Smooth muscle cell (in vitro differentiated cells): ENCODE data around the gene GTSE1. TPM values are rescaled to one million over a fixed set of nuclear protein-coding genes. Genes with fewer than 3 reads are reported as not detected.
"Not testable (repeated sequence)": the region's sequence is repeated elsewhere in the genome, so short reads cannot be mapped to it uniquely, and the experiment has no call there.

Experiments
- DNase-seq: peaks from one replicate; lab custom pipeline; 2025; ENCODE audit not compliant: unreplicated experiment; lab: John Stamatoyannopoulos, UW
- H2AFZ ChIP-seq: fragments of 200-600 bp; sonication (generic); 2 replicates; pipeline ENCODE4 v1.6.0; 2016; ENCODE audit warnings: antibody characterized with exemption, low read depth, mild to moderate bottlenecking
- H3F3A ChIP-seq: fragments of 200-600 bp; sonication (generic); 2 replicates; pipeline ENCODE4 v1.6.0; 2017; ENCODE audit warnings: antibody characterized with exemption, low read depth
- H3K27ac ChIP-seq: fragments of 200-600 bp; sonication (generic); 2 replicates; pipeline ENCODE4 v1.5.1; 2016; ENCODE audit warnings: low read depth, mild to moderate bottlenecking
- H3K27me3 ChIP-seq: fragments of 200-600 bp; sonication (generic); 2 replicates; pipeline ENCODE4 v1.6.1; 2016; ENCODE audit warnings: low read depth, mild to moderate bottlenecking
- H3K36me3 ChIP-seq: fragments of 200-600 bp; sonication (generic); 2 replicates; pipeline ENCODE4 v1.5.1; 2016; ENCODE audit warnings: low read depth
- H3K4me1 ChIP-seq: fragments of 200-600 bp; sonication (generic); 2 replicates; pipeline ENCODE4 v1.5.1; 2016; ENCODE audit warnings: low read depth
- H3K4me2 ChIP-seq: fragments of 200-600 bp; sonication (generic); 2 replicates; pipeline ENCODE4 v1.6.0; 2016; ENCODE audit warnings: mild to moderate bottlenecking
- H3K4me3 ChIP-seq: fragments of 200-600 bp; sonication (generic); 2 replicates; pipeline ENCODE4 v1.5.1; 2016; ENCODE audit warnings: mild to moderate bottlenecking
- H3K79me2 ChIP-seq: fragments of 200-600 bp; sonication (generic); 2 replicates; pipeline ENCODE4 v1.6.0; 2016; ENCODE audit warnings: low read depth, mild to moderate bottlenecking
- H3K9ac ChIP-seq: fragments of 200-600 bp; sonication (generic); 2 replicates; pipeline ENCODE4 v1.6.0; 2016; ENCODE audit warnings: low read depth
- H3K9me3 ChIP-seq: fragments of 200-600 bp; sonication (generic); replicated peaks from 2 replicates; pipeline ENCODE4 v1.5.1; 2016; ENCODE audit warnings: low read depth
- H4K20me1 ChIP-seq: fragments of 200-600 bp; sonication (generic); 2 replicates; pipeline ENCODE4 v1.6.0; 2016; ENCODE audit warnings: low read depth
- CTCF ChIP-seq: fragments of 200-600 bp; sonication (generic); IDR thresholded peaks from 2 replicates; pipeline ENCODE4 v1.5.1; 2017; ENCODE audit warnings: borderline replicate concordance, mild to moderate bottlenecking, antibody characterized with exemption; ENCODE audit not compliant: insufficient read depth, poor library complexity, severe bottlenecking
- WGBS: methylation state at CpG from one replicate; pipeline ENCODE4 v1.1.7; 2016; ENCODE audit warnings: low lambda C conversion rate; 5-methylcytosine and 5-hydroxymethylcytosine counted together
- polyA plus RNA-seq: library from polyadenylated mRNA; unstranded; fragments of >200 nt; fragmentation: Nextera tagmentation; extraction: Ambion mirVana; gene quantifications from 2 replicates; pipeline ENCODE4 v1.2.1, GENCODE V29; 2016
- total RNA-seq: library from RNA; depleted of rRNA; stranded (reverse); fragments of >200 nt; gene quantifications from 2 replicates; pipeline ENCODE4 v1.2.3, GENCODE V29; 2014

The GTSE1 gene
- total and polyA plus RNA-seq, 2 experiments from 2014 or later: 3.6 to 6.8 TPM

GRCh38 chr22:46262449-46263215, 34.0 kb upstream of the GTSE1 start:
- no peak overlapping the region for H3K27ac ChIP-seq
- no peak overlapping the region for H3K4me3 ChIP-seq
- H2AFZ ChIP-seq: no peak overlapping the region
- H3K9ac ChIP-seq: no peak overlapping the region
- no peaks in the 10 kb centered on the region for H3K36me3 ChIP-seq
- H3K9me3 ChIP-seq: no peaks in the 10 kb centered on the region
- peak overlapping the region; percentile 47 for H3K4me2 ChIP-seq
- H3K4me1 ChIP-seq: no peaks in the 10 kb centered on the region
- H3K79me2 ChIP-seq: no peaks in the 10 kb centered on the region
- peaks cover 36% of the 10 kb centered on the region for H3K27me3 ChIP-seq
- DNase-seq: no peak
- 25% methylated on average over 65 of the region's 109 CpGs for WGBS
- no peaks in the 10 kb centered on the region for H4K20me1 ChIP-seq
- TF ChIP-seq CTCF: peak; percentile 10
- H3F3A ChIP-seq: no peaks in the 10 kb centered on the region

- 41% methylated on average over 26 of the region's 30 CpGs for WGBS
- H3F3A ChIP-seq: no peaks in the 10 kb centered on the region
Measured at GRCh38 chr22:46263216-46263590, 33.5 kb upstream of the GTSE1 start, which contains the start of gene PKDREJ. Gene PKDREJ, minus strand, starts transcription at chr22:46263343. Its CDS starts 21 bp downstream, at chr22:46263322.

GRCh38 chr22:46264520-46264919, 32.1 kb upstream of the GTSE1 start:
- not testable (repeated sequence) for H4K20me1 ChIP-seq, H3K4me2 ChIP-seq, H3F3A ChIP-seq, H3K27ac ChIP-seq, H2AFZ ChIP-seq, H3K4me1 ChIP-seq, H3K4me3 ChIP-seq, H3K36me3 ChIP-seq, H3K9ac ChIP-seq, H3K9me3 ChIP-seq, H3K79me2 ChIP-seq, DNase-seq
- 95% methylated on average over 6 of the region's 6 CpGs for WGBS
- H3K27me3 ChIP-seq: peaks cover 36% of the 10 kb centered on the region

More at GRCh38 chr22:46263216-46263590, 33.5 kb upstream of the GTSE1 start, which contains the start of gene PKDREJ:
- Histone ChIP-seq H3K9me3 (no peaks in the 10 kb centered on the region), H3K79me2 (no peaks in the 10 kb centered on the region), H3K36me3 (no peaks in the 10 kb centered on the region), H3K27me3 (peaks cover 36% of the 10 kb centered on the region), H3K4me3 (no peak within 1 kb of the TSS), H3K4me2 (peak within 1 kb of the TSS; percentile 47), H3K9ac (no peak within 1 kb of the TSS), H2AFZ (no peak within 1 kb of the TSS), H3K27ac (no peak within 1 kb of the TSS), H3K4me1 (peaks cover under 1% of the 10 kb centered on the region), H4K20me1 (no peaks in the 10 kb centered on the region)
- DNase-seq: no peak
- TF ChIP-seq CTCF: no peak

GRCh38 chr22:46265627-46266026, 31.0 kb upstream of the GTSE1 start:
- DNase-seq, H3F3A ChIP-seq, H3K27ac ChIP-seq, H4K20me1 ChIP-seq, H3K4me2 ChIP-seq, H2AFZ ChIP-seq, H3K4me3 ChIP-seq, H3K79me2 ChIP-seq, H3K36me3 ChIP-seq, H3K9ac ChIP-seq, H3K4me1 ChIP-seq, H3K9me3 ChIP-seq: not testable (repeated sequence)
- 94% methylated on average over 4 of the region's 4 CpGs for WGBS
- H3K27me3 ChIP-seq: peaks cover 27% of the 10 kb centered on the region
